AG04449 (cell line): ENCODE data around the gene RALGPS1.

ENCODE experiments used
- CTCF ChIA-PET: fragments of 350-600 bp; formaldehyde crosslinking; extraction: SDS; loops from one replicate; lab custom pipeline; 2021; ENCODE audit warnings: antibody characterized with exemption; lab: Yijun Ruan, JAX
- POLR2A ChIA-PET: fragments of 400-600, 350-600 bp; formaldehyde crosslinking; extraction: SDS; loops from one replicate; lab custom pipeline; 2020; ENCODE audit warnings: antibody characterized with exemption, inconsistent platforms; lab: Yijun Ruan, JAX
- DNase-seq: peaks from one replicate; pipeline ENCODE4 v3.0.0-alpha.2; 2010; ENCODE audit warnings: low read depth, low spot score
- H3K4me3 ChIP-seq: 2 replicates; pipeline ENCODE4 v1.5.1; 2011; ENCODE audit warnings: low read depth, mild to moderate bottlenecking, control low read depth, low read length
- TF ChIP-seq, protein P1 (sequence below): IDR thresholded peaks from one replicate; pipeline ENCODE4 v1.5.1; 2011; ENCODE audit warnings: mild to moderate bottlenecking, moderate library complexity, low read length, control low read depth, inconsistent platforms; ENCODE audit not compliant: insufficient read depth; ENCODE audit errors: missing control alignments

The RALGPS1 gene

DNA sequence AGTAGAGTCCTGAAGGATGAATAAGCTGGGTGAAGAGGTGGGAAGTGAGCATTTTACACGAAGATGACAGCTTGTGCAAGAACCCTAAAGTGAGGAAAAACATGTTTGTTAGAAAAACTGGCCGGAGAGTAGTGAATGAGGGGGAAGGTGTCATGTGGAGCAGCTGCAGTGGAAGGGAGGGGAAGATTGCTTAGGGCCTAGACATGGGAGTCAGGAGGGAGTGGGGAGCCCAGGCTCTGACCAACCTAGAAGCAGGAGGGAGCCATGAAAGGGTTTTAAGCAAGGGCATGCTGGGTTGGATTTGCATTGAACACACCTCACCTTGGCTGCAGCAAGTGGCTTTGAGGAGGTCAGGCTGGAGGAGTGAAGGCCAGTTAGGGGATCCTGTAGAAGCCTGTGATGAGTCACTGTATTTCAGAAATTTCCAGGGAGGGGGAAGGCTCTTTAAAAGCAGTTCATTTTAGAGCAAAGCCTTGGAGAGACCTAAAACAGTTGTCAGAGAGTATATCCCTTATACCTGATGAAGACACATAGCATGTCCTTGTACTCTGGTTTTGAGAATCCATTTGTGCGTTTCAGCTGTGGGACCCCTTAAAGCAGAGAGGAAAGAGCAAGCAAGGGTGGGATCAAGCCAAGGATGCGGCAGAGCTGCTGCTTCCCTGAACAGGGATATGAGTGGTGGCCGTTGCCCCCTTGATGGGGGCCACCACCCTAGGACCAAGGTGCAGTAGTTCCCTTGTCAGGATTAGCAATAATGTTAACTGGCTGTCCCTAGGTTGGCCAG, 162.5 kb downstream of the RALGPS1 start:
- H3K4me3 ChIP-seq = no peak overlapping the region
- no peak for DNase-seq
- TF ChIP-seq, protein P1, sequence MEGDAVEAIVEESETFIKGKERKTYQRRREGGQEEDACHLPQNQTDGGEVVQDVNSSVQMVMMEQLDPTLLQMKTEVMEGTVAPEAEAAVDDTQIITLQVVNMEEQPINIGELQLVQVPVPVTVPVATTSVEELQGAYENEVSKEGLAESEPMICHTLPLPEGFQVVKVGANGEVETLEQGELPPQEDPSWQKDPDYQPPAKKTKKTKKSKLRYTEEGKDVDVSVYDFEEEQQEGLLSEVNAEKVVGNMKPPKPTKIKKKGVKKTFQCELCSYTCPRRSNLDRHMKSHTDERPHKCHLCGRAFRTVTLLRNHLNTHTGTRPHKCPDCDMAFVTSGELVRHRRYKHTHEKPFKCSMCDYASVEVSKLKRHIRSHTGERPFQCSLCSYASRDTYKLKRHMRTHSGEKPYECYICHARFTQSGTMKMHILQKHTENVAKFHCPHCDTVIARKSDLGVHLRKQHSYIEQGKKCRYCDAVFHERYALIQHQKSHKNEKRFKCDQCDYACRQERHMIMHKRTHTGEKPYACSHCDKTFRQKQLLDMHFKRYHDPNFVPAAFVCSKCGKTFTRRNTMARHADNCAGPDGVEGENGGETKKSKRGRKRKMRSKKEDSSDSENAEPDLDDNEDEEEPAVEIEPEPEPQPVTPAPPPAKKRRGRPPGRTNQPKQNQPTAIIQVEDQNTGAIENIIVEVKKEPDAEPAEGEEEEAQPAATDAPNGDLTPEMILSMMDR = no peak
- POLR2A ChIA-PET = no interaction called here
- CTCF ChIA-PET = interaction anchor here (2.1 kb wide), 1 partner anchor 111 kb away, joined by 8 read pairs; no protein-coding TSS in a partner anchor

DNA sequence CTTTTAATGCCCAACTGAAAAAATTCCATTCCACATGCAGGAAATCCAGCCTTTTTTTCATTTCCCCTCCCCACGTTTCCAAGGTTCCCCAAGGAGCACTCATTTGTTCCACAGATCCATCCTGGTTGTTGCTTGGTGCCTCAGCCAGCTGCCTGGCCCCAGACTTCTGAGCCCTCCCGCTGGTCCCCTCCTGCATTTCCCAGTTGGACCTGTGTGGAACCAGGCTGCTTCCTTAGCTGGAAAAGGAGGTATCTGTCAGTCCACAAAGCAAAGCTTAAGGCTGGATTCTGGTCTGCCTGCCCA, 163.0 kb downstream of the RALGPS1 start:
- CTCF ChIA-PET = interaction anchor here (2.1 kb wide), 1 partner anchor 112 kb away, joined by 8 read pairs; no protein-coding TSS in a partner anchor
- POLR2A ChIA-PET = no interaction called here
- no peak for DNase-seq
- H3K4me3 ChIP-seq = no peak overlapping the region
- TF ChIP-seq, protein P1 = no peak

DNA sequence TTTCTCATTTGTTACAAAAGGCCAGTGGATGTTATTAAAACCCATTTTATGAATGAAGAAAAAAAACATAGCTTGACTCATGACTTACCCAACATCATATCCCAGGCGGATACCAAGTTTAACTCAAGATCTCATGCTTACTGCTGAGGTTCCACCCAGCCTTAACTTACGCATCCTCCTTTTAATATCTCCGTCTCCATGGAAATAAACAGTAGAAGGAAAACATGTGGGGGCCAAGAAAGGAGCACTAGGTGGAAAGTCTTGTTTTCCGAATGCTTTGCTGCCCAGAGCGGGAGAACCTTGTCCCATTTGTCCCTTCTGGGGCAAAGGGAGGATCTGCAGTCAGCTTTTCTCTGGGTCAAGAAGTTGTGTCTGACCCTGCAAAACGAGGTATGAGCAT, 163.8 kb downstream of the RALGPS1 start:
- H3K4me3 ChIP-seq = no peak overlapping the region
- DNase-seq = no peak
- TF ChIP-seq, protein P1 = no peak
- POLR2A ChIA-PET = interaction anchor here (0.6 kb wide), 1 partner anchor 29 kb away, joined by 3 read pairs; no protein-coding TSS in a partner anchor
- CTCF ChIA-PET = no interaction called here

DNA sequence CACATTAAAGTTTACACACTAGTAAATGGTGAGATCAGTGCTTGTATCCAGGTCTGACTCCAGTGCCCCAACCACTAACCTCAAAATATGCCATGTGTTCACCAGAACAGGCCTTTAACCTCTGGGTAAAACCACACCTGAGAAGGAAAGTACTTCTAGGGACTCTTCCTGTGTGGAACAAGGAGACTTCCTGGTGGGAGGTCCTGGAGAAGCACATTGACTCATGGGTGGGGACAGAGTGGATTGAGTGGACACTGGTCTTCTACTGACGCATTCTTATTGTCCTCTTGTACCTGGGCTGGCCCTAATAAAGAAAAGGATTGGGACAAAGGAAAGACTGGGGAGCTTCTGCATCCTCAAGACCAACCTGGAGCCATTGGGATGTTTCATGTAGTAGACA, 164.4 kb downstream of the RALGPS1 start:
- TF ChIP-seq, protein P1 = no peak
- POLR2A ChIA-PET = no interaction called here
- CTCF ChIA-PET = no interaction called here
- no peak overlapping the region for H3K4me3 ChIP-seq
- no peak for DNase-seq

DNA sequence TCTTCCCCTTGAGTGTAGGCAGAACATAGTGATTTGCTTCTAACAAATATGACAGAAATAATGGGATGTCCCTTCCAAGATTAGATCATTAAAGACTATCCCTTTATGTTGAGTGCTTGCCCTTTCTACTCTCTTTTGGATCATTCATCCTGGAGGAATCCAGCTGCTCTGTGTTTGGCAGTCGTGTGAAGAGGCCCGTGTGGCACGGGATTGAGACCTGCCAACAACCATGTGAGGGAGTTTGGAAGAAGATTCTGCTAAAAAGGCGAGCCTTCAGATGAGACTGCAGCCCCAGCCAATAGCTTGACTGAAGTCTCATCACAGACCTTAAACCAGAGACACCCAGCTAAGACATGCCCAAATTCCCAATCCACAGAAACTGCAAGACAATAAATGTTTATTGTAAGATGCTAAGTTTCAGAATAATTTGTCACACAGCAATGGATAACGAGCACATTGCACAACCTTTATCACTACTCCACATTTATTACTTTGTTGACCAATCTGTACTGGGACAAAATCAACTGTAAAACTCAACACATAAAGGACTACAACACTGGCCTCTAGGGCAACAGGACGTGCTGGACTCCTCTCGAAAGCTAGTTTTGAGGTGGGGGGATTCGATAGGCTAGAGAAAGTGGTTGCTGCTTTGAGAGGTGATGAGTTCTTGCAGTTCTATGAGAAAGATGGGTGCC, 165.0 kb downstream of the RALGPS1 start:
- POLR2A ChIA-PET = no interaction called here
- CTCF ChIA-PET = no interaction called here
- no peak overlapping the region for H3K4me3 ChIP-seq
- no peak for DNase-seq
- TF ChIP-seq, protein P1 = no peak
